HG02571 (cell line): ENCODE measurements around the gene XXYLT1.

Experiments
- ATAC-seq: cut with Tn5 transposase; IDR thresholded peaks from one replicate; pipeline ENCODE4 v1.9.1; 2021; ENCODE audit warnings: mild to moderate bottlenecking, moderate library complexity; ENCODE audit not compliant: unreplicated experiment

XXYLT1 gene

DNA sequence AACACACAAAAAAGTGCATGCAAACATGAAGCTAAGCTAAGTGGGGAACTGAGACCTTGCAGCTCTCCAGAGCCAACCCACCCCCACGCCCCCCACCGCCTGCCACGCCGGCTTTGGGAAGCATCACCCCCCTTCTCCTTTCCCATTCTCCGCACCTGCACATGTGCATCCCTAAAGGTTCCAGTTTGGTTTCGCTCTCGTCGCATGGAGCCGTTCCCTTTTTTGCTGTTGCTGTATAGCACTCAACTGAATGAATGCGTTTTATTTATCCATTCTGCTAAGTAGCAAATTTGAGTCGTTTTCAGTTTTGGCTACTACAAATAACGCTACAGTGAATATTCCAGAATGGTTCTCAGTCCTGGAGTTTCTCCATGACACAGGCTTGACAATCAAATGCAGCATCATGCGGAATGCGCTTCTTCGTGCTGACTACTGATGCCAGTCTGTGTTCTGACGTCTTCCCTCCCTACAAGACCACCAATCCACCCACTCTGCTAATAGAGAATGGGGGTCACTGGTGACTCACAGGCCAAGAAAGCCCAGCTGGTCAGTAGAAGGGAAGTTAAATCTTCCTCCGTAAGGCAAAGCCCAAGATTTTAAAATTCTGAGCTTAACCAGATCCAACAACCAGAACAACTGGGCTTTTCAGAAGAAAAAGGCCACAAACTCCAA lies 115.3 kb downstream of the XXYLT1 start:
- ATAC-seq, result no peak

DNA sequence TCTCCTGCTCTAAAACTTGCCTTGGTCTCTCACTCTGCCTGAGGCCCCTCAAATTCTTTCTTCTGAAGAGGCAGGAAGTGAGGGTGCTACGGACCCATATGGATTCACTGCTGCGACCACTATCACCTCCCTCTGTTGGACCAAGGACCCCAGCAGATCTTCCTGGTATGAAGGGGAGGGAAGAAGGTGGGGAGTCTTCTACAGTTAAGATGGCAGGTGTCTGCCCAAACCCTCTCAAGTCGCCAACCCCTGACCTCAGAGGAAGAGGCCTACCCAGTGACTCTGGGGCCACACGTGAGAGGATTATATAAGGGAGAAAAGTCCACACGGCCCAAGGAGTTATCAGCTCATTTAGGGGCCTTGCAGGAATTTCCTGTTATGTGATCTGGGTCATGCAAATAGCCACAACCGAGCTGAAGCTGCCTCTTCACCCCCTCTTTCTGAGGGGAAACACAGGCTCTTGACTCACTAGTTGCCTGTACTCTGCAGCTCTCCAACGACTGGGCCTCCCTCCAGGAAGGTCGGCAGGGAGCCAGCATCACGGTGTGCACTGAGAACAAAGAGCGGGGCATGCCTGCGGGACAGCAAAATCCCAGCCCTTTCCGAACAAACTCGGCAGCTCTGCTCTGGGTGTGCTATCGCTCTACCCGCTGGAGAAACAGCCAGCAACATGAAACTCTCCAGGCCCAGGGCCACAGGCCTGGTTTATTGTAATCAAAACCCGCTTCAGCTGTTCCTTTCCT lies 116.0 kb downstream of the XXYLT1 start:
- no peak for ATAC-seq

DNA sequence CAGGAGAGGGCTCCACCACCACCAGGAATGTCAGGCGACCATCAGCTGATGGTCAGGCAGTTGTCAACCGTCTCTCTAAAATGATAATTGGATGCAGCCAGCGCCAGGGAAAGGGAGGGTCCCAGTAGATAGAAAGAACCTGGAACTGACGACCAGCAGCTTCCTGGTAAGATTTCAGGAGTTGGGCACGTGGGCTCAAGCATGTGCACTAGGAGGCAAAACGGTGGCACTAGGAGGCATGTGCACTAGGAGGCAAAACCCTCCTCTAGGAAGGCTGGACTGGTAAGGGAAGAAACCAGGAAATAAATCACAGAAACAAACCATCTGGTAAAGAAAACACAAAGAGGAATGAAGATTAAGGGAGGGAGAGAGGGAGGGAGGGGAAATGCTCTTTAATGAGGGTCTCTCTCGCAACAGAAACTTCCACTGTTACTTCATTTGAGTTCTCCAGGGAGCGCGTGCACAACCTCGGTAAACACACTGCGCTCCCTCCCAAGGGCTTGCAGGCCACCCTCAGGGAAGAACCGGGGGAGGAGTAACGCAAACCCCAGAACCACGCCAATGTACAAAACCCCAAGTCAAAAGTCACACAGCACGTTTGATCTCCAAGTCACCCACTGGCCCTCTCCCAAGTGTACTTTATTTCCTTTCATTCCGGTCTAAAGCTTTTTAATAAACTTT lies 116.7 kb downstream of the XXYLT1 start:
- no peak for ATAC-seq

DNA sequence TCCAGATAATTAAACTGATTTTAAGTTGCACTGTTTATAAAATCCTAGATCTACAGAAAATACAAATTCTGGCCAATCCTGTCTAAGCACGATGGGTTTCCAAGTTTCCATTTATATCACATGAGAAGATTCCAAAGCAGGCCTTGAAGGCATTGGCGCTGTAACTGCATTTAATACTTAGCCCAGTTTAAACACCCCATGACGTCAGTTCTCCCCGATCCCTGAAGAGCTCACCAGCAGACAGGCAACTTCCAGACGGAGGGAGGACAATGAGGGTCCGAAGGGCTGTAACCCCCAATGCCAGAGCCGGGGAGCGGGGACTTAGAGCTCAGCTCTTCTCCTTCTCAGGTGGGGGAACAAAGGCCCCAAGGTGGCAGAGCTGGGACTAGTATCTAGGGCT lies 117.3 kb downstream of the XXYLT1 start:
- ATAC-seq, result no peak

DNA sequence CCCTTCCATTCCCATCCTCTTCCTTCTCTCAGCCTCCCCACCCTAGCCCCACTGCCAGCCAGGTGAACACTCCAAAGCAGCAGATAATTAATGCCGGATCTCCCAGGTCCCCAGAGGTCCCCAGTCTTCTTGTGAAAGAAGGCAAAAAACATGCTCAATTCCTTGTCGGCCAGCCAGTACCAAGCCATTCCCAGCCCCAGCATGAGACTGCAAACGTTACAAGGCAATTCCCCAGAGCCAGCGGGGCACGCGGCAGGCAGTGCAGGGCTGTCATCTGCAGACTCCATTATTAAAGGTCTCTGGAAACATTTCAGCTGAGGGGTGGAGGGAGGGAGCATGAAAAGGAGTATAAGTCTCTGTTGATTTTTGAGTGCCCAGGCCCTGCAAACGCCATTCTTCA lies 117.8 kb downstream of the XXYLT1 start:
- no peak for ATAC-seq

DNA sequence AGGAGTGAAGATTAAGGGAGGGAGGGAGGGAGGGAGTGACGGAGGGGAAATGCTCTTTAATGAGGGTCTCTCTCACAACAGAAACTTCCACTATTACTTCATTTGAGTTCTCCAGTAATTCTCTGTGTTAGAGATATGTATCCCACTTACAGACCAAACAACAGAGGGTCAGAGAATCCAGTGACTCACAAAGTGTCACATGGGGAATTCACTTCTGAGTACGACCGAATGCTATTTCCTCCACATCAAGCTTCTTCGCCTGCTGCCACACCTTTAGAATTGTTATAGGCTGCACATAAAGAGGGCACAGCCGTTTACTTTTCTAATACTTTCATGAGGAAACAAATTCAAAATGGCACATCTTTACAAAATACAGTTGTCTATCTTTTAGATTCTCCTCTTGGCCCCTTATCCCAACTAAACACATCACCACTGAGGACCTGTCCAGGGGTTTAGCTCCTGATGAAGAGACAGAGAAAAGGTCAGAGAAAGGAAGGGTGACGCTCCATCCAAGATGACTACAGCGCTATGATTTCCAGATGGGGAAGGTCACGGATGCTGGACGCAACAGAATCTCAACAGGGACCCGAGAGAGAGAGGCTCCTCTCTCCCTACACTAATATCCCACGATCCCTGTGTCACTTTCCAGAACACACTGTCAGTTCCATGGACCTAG lies 119.0 kb downstream of the XXYLT1 start:
- ATAC-seq, result no peak

DNA sequence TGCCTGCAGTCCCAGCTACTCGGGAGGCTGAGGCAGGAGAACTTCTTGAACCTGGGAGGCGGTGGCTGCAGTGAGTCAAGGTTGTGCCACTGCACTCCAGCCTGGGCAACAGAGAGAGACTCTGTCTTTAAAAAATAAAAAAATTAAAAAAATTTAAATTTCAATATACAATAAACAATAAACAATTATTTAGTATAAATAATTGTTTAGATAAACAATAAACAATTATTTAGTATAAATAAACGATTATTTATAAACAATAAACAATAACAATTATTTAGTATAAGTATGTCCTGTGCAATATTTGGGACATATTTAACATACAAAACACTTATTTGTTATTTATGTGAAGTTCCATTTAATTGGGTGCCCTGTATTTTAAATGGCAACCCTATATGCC lies 119.6 kb downstream of the XXYLT1 start:
- no peak for ATAC-seq

DNA sequence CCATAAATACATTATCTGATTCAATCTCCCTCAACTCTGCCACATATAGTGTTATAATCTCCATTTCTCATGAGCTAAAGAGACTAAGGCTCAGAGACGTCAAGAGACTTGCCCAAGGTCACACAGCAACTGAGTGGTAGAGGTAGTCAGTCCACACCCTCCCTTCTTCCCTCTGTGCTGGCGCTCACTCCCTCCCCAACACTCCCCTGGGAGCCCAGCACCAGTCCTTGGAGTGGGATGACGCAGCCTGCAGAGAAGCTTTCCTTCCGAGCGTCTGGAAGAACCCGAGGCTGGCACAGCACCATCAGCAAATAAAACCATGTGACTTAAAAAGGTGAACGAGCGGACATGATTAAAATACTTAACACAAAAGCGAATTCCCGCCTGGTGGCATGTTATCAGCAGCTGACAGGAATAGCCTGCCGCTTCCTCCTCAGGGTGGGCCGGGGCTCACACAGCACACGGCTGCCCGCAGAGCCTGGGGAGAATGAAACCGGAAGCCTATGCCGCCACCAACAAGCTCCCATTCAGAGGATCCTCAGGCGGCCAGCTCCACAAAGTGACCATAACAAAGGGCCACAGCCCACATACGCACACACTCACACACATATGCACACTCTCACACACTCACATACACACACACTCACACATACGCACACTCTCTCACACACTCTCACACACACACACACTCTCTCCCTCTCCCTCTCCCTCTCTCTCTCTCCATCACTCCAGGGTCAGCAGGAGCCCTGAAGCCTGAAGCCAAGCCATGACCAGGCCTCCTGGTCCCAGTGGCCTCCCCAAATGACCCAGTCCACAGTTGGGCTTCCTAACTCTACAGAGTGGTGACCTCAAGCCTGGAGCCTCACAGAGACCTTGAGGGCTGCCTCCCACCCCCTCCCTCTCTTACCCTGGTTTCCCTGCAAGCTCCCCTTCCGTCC lies 120.5 kb downstream of the XXYLT1 start:
- ATAC-seq, result peak; percentile 35

DNA sequence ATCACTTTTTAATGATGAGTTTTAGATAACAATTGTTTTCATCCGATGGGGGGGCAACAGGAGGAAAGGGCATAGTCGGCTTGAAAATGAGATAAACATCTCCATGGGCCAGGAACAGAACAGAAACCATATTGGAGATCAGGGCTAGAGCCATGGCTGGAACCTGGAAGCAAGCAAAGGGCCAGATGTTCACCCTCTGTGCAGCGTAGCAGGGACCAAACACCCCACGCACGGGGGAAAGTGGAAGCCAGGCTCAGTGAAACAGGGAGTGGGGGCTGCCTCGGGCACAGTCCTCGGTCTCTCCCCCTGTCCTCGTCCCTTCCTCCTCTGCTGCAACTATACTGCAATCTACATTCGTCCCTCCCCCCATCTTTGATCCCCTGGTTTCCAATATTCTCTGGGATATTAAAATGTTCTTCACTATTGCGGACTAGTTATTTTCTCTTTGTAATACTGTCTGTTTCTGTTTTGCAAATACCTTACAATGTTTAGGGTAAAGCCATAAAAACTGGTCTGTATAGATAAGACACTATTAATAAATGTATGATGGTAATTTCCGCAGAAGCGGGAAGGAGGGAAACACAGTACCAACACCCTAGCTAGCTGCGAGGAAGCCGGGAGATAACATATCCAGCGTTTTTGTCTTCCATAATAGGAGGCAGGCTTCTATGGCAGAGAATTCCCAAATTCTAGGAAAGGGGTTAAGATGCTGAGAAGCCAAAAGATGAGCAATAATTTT lies 121.5 kb downstream of the XXYLT1 start:
- no peak for ATAC-seq

DNA sequence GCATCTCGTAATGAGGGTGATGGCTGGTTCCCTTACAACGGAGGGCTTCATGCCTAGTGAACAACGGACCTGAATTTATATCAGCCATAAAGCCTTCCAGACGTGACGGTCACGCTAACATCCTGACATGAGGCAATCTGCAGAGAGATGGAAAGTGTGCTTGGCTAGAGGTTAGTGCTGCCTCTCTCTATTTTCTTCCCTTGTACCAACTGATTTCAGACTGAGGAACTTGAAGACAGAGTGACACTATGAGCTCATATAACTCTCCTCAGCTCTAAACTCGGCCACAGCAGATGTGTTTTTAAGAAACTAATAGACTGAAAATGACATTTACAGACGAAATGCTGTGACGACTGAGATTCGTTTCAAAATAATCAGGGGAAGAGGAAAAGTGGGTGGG lies 122.4 kb downstream of the XXYLT1 start:
- ATAC-seq, result no peak

DNA sequence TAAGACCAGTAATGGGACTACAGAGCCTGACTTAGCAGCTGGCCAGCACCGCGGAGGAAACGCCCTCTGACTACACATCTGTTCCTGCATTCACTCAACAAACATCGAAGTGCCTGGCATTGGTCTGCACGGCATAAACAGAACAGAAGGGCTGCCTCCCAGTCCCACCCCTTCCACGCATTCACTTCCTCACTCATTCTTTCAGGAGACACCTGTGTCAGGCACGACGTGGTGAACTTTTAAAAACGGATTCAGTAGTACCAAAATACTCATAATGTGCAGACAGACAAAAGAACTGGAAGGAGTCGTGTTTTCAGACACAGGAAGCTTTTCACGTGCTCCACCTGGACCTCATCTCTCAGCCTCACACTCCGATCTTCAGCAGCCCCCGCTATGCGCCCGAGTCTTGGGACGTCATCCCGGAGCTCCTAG lies 123.3 kb downstream of the XXYLT1 start:
- ATAC-seq, result peak; percentile 79

DNA sequence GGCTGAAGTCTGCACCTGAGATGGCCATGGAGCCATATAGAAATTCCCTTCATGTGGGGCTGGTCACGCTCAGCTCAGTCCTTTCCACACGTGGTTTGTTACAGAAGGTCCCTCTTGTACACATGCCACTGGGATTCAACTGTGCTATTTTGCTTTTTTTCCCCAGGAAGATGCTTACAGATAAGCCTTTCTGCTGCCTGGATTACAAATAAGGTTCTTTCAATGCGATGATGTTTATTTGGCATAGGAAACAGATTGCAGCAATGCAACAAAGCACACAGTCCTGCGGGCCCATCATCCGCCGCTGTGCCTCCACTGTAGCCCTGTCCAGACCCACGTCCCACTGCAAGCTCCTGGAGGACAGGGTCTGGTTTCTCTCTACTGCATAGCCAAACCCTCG lies 124.8 kb downstream of the XXYLT1 start:
- ATAC-seq, result no peak

DNA sequence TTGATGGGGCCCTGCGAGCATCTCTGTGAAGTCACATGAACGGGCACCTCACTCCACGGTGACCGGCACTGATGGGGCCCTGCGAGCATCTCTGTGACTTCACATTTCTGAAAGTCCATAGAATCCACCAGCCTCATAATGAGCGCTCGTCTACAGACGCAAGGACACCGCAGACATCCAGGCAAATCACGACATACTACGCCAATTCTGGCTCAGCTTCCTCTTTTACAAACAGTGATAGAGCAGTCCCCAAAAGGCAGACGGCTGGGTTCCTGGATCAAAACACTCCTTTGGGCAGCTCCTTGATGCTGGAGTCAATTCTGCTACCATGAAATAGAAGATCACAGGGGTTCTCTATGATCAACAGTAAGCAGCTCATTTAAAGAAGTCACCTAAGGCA lies 125.4 kb downstream of the XXYLT1 start:
- no peak for ATAC-seq

DNA sequence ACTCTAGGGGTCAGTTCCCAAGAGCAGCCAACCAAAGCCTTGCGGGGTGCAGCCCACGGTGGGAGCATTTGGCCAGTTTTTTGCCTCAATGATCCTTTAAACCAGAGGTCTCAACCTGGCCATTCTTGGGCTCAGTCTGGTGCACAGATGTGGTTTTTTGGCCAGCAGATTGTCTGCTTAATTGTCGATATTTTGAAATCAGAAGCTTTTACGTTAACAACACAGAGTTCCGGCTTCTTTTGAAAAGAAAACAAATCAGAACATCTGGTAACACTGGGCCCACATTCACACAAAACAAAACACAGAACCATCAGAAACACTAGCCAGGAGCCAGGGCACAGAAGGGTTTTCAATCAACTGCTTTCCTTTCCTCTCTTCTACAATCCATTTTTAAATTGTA lies 127.7 kb downstream of the XXYLT1 start:
- no peak for ATAC-seq

DNA sequence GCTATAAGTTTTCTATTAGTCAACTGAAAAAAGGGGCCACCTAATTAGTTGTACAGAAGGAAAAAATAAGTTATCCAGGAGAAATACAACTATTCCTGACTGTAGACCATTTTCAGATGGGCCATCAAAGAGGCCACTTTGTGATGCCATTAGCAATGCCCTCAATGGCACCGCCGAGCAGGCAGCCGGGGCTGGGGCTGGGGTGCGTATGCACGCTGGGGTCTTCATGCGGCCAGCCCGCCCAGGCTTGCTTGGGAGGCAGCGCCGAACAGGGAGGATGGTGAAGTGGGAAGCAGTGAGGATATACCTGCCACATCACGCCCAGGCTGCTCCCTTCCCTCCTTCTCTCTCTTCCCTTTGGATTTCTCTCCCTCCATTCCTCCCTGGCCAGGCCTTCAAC lies 128.4 kb downstream of the XXYLT1 start:
- ATAC-seq, result no peak

DNA sequence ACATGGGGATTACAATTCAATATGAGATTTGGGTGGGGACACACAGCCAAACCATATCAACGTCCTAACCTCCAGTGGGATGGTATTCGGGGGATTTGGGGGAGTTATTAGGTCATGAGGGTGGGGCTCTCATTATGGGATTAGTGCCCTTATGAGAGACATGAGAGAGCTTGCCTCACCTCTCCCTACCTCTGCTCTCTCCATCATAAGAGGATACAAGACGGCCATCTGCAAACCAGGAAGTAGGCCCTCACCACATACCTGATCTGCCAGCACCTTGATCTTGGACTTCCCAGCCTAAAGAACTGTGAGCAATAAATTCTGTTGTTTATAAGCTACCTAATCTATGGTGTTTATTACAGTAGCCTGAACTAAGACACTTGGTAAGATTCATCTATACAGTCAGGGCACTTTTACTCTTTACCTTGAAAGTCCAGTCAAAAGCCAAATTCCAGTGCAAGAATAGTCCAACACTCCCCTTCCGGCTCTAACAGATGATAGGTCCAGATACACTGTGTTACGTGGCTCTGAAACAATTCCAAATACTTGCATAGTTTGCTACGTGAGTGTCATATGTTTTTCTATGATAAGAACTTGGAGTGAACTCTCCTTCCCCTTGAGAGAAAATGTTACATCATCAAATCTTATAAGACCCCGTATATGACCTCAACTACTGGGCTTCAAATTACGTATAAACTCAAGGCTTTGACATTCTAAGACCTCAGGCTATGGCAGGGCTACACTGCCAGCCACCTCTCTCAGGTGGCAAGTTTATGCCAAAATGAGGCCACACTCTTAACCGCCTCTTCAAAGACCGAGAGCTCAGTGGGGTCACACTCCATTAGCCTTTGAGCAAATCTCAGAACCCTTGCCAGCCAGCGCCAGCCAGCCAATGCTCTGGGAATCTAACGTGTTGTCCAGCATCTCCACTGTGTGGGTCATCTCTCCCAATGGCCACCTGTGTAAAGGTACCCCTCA lies 129.9 kb downstream of the XXYLT1 start:
- no peak for ATAC-seq

DNA sequence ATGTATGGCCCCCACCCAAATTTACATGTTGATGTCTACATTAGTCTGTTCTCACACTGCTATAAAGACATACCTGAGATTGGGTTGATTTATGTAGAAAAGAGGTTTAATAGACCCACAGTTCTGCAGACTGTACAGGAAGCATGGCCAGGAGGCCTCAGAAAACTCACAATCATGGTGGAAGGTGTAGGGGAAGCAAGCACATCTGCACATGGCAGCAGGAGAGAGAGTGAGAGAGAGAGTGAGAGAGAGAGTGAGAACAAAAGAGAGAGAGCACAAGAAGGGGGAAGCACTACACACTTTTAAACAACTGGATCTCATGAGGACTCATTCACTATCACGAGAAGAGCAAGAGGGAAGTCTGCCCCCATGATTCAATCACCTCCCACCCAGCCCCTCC lies 130.5 kb downstream of the XXYLT1 start:
- no peak for ATAC-seq

DNA sequence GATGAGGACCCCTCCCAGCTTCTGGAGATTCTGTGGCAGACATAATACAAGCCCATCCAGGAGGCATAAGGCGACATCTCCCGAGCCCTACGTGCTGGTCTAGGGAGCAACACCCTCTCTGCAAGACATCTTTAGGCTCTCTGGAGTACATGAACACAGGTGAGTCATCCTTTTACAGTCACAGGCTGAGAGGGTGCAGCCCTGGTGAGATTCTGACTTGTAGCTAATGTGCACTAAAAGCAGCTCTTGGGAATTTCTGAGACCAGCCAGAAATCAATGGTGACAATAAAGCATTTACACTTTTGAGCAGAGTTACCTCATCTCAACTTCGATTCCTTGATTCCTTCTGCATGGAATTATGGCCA lies 131.1 kb downstream of the XXYLT1 start:
- ATAC-seq, result no peak
